ENCODE data around the gene SOST. TPM values are rescaled to one million over a fixed set of nuclear protein-coding genes. Genes with fewer than 3 reads are reported as not detected.

The SOST gene
- total and polyA plus RNA-seq, 2 donors (not counting 3 experiments of a cell fraction or from before 2014, with no cell fraction given), result not detected

- Histone ChIP-seq H3K4me3 (replicated peaks in 1 of 3; ENCODE audit: insufficient read depth in 1 of 3, low read depth in 1 of 3, low read length in 3 of 3) (peak within 1 kb of the TSS; percentile 47 to 98 (median 63)), H3K36me3 (ENCODE audit: control insufficient read depth in 2 of 2, extremely low read depth in 1 of 2, insufficient read depth in 2 of 2, low read length in 2 of 2) (peaks cover 0 to under 1% of the 10 kb centered on the region in 2 experiments), H4K20me1 (replicated peaks; ENCODE audit: control insufficient read depth, extremely low read depth, insufficient read depth, low read length) (no peaks in the 10 kb centered on the region), H3K79me2 (ENCODE audit: control insufficient read depth, insufficient read depth, low read length) (peaks cover 10% of the 10 kb centered on the region), H3K4me2 (ENCODE audit: insufficient read depth, low read length) (peak within 1 kb of the TSS; percentile 62), H3K9me1 (replicated peaks; ENCODE audit: control insufficient read depth, extremely low read depth, insufficient read depth, low read length) (no peaks in the 10 kb centered on the region), H3K9ac (replicated peaks; ENCODE audit: extremely low read depth, insufficient read depth, low read length) (peak within 1 kb of the TSS; percentile 96), H3K4me1 (ENCODE audit: control insufficient read depth, extremely low read depth, insufficient read depth, low read length) (peaks cover 27% of the 10 kb centered on the region), H3K9me3 (replicated peaks; ENCODE audit: control insufficient read depth, insufficient read depth, low read length) (no peaks in the 10 kb centered on the region), H2AFZ (ENCODE audit: low read depth, low read length) (peak within 1 kb of the TSS; percentile 74), H3K27ac (ENCODE audit: insufficient read depth, low read depth, low read length) (peak within 1 kb of the TSS; percentile 91), H3K27me3 (ENCODE audit: control insufficient read depth in 2 of 2, insufficient read depth in 2 of 2, low read length in 2 of 2) (peaks cover 0 to 3% of the 10 kb centered on the region in 2 experiments)
- intact Hi-C loops (cut with micrococcal nuclease) (no loop called here), dilution Hi-C loops (cut with MboI; ENCODE audit: extremely low pct_ligation_motif_present, low sequenced_read_pairs) (no loop called here)
- no peak for DNase-seq (ENCODE audit: low read depth, low spot score)
- no peak for FAIRE-seq
- CTCF ChIA-PET, result interaction anchor here (0.6 to 1.9 kb wide), 7 partner anchors 10 to 1355 kb away, joined by 3 to 14 read pairs (median 5); partner anchors contain the start of genes ACBD4 and CD300LG
- no TSS peak for BruUV-seq (replicated peaks)
- TF ChIP-seq EZH2 (IDR thresholded peaks at IDR 0.05; ENCODE audit: borderline replicate concordance, low read depth, low read length, severe bottlenecking) (no peak), JUN (IDR thresholded peaks at IDR 0.05; ENCODE audit: borderline replicate concordance, insufficient read depth, insufficient read length, low read depth) (no peak), POLR2A (IDR thresholded peaks at IDR 0.05; ENCODE audit: low read depth, low read length) (no peak), CTCF (IDR thresholded peaks at IDR 0.05; ENCODE audit: extremely low read depth in 1 of 2, insufficient read depth in 1 of 2, low read depth in 1 of 2, low read length in 2 of 2) (no peak)
- POLR2A ChIA-PET, result no interaction called here
Measured at GRCh38 chr17:43780135-43780534, 21.5 kb upstream of the SOST start, which contains the start of gene CFAP97D1. Gene CFAP97D1 (plus strand): TSS chr17:43780435. CDS start chr17:43780463, 28 bp downstream.
